GM12865 (cell line): ENCODE measurements around the gene PARVA.

Source experiments
- DNase-seq: peaks from one replicate; pipeline ENCODE4 v3.0.0; 2010; ENCODE audit warnings: low read depth
- H3K4me3 ChIP-seq: 2 replicates; pipeline ENCODE4 v1.5.1; 2011; ENCODE audit warnings: mild to moderate bottlenecking, low read depth, low read length, control low read depth
- CTCF ChIP-seq: IDR thresholded peaks from 2 replicates; pipeline ENCODE4 v1.5.1; 2011; ENCODE audit warnings: low read length, control low read depth, low read depth, inconsistent platforms; ENCODE audit not compliant: insufficient read depth; ENCODE audit errors: missing control alignments

Gene PARVA

GRCh38 chr11:12411806-12412727 lies 34.7 kb downstream of the PARVA start:
- peak; percentile 64 for TF ChIP-seq CTCF
- H3K4me3 ChIP-seq, result no peak overlapping the region
- peak; percentile 62 for DNase-seq

- TF ChIP-seq CTCF, result no peak
- no peak overlapping the region for H3K4me3 ChIP-seq
- DNase-seq, result no peak
Measured at GRCh38 chr11:12413141-12414052, 36.0 kb downstream of the PARVA start.

- no peak for DNase-seq
- no peak for TF ChIP-seq CTCF
- H3K4me3 ChIP-seq, result no peak overlapping the region
Measured at GRCh38 chr11:12414611-12415010, 37.2 kb downstream of the PARVA start.

GRCh38 chr11:12415342-12415966 lies 38.1 kb downstream of the PARVA start:
- no peak for DNase-seq
- no peak overlapping the region for H3K4me3 ChIP-seq
- TF ChIP-seq CTCF, result no peak

- TF ChIP-seq CTCF, result no peak
- DNase-seq, result no peak
- no peak overlapping the region for H3K4me3 ChIP-seq
Measured at GRCh38 chr11:12416552-12416951, 39.2 kb downstream of the PARVA start.

GRCh38 chr11:12417691-12418611 lies 40.6 kb downstream of the PARVA start:
- no peak for TF ChIP-seq CTCF
- no peak for DNase-seq
- H3K4me3 ChIP-seq, result no peak overlapping the region
